Measurements from ENCODE around the gene C7.

The C7 gene

DNA sequence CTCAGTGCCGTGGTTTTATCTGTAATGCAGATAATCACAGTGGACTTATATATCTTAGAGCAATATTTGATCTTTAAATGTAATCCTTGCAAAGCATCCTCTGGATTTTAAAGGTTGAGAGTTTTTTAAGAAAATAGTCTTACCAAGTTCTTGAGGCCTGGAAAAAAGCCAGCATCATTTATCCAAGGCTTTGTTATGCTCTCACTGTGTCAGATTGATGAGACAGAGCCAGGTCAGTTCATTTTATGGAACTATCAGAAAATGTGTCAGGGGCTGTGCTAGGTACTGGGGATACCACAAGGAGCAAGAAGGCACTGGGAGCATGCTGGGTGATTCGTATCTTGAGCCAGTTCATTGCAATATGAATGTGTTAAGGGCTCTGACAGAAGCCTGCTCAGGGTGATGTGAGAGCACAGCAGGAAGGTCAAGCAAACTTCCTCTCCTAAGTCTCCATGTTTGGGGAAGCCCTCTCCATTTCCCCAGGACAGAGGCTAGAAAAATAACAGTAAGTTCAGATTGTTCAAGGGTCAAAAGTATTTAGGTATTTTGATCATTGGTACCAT lies 19.7 kb downstream of the C7 start:
- DNase-seq: no peak

GRCh38 chr5:40932766-40933165 lies 23.5 kb downstream of the C7 start:
- DNase-seq: no peak

DNA sequence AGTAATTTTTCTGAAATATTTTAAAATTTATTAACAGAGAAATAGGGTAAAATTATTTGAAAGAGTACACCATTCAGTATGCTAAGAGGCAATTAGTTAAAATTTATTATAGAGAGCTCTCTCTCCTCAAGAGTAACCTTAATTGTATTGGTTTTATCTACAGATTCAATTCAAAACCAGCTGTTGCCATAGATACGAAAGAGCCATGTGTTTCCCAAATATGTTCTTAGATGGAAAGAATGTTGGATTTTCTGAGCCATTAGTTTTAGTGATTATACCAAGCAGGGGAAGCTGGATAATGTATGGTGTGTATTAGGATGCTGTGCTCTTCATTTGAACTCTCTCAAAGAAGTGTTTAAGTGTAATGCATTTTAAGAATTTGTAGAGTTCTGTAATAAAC lies 27.8 kb downstream of the C7 start:
- no peak for DNase-seq

GRCh38 chr5:40939753-40940152 lies 30.5 kb downstream of the C7 start:
- DNase-seq: no peak

DNA sequence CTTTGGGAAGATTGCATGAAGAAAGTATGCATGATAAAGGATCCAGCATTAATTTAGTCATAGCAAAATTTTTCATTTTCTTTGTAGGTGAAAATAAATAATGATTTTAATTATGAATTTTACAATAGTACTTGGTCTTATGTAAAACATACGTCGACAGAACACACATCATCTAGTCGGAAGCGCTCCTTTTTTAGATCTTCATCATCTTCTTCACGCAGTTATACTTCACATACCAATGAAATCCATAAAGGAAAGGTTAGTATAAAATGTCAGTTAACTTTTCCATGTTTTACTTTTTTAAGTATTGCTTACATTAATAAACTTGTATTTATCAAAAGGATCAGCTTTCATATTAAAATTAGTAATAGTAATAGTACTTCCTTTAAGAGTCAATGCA lies 35.8 kb downstream of the C7 start:
- no peak for DNase-seq

DNA sequence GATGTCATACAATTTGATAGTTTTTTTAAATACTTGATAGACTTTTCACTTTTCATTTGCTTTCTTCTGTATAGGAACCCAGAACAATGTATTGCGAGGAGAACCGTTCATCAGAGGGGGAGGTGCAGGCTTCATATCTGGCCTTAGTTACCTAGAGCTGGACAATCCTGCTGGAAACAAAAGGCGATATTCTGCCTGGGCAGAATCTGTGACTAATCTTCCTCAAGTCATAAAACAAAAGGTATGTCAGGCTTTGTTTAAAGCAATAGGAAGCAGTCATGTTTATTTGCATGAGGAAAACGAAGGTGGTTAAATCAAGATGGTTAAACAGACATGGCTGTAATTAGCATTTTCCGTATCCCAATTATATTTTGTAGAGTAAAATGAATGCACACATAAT lies 46.0 kb downstream of the C7 start:
- no peak for DNase-seq

DNA sequence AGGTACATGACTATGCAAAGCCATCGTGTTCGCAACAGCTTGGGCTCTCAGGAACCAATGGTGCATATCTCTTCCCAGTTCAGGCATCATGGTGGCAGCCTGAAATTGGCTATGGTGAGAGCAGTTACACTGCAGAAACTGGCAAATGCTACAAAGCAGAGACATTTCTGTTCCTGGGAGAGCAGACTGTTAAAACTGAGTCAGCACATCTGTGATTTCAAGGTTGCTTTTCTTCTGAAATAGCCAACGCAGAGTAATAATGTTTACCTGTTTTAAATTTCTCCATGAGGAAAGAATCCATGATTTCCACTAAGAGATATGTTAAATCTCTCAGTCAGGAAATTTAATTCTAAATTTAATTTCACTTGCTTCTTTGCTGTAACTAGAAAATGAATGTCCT lies 47.8 kb downstream of the C7 start:
- no peak for DNase-seq

DNA sequence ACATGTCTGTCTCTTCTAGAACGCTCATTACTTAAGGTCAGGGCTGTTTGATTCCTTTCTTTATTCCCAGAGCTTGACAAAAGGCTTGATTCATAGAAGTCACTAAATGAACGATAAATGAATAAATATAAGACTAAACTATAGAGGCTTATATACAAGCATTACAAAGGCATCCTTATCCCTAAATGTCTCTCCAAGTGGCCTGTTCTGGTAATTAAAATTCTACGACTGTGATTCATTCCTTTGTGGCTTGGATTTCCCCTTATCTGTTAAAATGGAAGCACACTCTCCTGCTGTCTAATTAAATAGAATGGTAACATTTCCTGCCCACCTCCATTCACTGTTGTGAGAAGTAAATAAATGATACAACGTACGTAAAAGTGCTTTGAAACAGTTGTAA lies 49.5 kb downstream of the C7 start:
- no peak for DNase-seq

DNA sequence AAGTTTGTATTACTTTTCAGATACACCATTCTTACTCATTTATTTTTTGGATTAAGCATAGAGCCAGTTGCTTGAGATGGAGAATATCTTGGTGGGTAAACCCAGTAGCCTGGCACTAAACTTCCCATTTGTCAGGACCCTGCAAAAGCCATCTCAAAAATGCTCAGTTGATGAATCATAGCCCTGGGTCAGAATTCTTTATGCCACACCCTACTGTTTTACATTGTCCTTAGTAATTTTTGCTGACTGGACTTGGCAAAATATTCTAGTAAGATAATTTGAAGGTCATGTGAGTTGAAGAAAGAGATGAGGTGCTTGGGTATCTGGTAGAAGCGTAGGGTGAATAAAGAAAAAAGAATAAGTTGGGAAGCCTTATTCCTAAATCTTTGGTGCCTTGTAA lies 50.7 kb downstream of the C7 start:
- DNase-seq: no peak

- no peak for DNase-seq
Observed at GRCh38 chr5:40962207-40962955, 53.1 kb downstream of the C7 start.

DNA sequence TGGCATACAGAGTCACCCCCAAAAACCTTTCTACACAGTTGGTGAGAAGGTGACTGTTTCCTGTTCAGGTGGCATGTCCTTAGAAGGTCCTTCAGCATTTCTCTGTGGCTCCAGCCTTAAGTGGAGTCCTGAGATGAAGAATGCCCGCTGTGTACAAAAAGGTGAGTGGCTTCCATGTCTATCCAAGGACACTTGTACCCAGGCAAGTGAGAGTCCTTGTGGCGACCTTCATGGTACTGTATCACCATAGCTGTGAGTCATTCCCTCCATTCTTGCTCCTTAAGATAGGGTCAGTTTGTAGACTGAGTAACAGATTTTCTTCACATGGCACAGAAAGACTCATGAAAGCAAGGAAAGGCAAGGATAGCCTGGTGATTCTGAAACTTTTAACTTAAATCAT lies 63.1 kb downstream of the C7 start:
- no peak for DNase-seq

GRCh38 chr5:40973364-40974004 lies 64.2 kb downstream of the C7 start:
- DNase-seq: no peak

GRCh38 chr5:40976041-40976440 lies 66.7 kb downstream of the C7 start:
- DNase-seq: no peak

DNA sequence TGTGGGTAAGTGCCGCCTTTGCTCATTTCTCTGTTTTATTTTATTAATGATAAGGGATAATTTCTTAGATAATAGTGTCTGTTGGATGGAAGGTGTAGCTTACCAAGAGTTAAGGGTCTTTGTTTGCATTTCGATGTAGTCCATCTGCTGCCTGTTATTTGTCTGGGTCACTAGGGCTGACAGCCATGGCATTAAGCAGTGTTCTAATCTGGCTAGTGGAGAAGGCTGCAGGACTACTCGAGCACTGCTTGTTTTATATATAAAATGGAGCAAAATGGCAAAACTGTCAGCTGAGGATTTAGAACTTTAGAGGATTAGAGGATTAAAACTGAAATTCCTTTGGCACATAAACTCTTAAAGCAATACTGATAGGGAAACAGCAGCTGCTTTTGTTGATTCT lies 67.5 kb downstream of the C7 start:
- DNase-seq: no peak

- DNase-seq: no peak
Observed at GRCh38 chr5:40981420-40981819, 72.1 kb downstream of the C7 start.

GRCh38 chr5:40983781-40984180 lies 74.5 kb downstream of the C7 start:
- no peak for DNase-seq

- no peak for DNase-seq
Observed at GRCh38 chr5:40984884-40985283, 75.6 kb downstream of the C7 start.

GRCh38 chr5:40985501-40985900 lies 76.2 kb downstream of the C7 start:
- no peak for DNase-seq

DNA sequence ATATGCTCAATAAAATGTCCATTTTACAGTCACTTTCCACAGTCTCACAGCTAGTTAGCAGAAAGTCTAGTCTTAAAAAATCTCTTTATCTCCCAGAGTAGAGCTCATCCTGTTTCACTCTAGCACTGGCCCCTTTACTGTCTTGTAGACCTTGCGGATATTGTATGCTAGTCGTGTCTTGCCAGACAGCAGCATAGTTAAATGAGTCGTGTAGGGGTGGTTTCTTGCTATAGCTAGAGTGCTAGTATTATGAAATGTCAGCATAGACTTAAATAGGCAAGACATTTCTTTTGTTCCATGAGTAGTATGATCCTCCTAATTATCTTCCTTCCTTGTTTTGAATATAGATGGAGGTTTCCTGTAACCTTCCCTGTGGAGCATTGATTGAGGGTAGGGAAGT lies 77.4 kb downstream of the C7 start:
- no peak for DNase-seq

- no peak for DNase-seq
Observed at GRCh38 chr5:40987349-40987748, 78.1 kb downstream of the C7 start.

DNA sequence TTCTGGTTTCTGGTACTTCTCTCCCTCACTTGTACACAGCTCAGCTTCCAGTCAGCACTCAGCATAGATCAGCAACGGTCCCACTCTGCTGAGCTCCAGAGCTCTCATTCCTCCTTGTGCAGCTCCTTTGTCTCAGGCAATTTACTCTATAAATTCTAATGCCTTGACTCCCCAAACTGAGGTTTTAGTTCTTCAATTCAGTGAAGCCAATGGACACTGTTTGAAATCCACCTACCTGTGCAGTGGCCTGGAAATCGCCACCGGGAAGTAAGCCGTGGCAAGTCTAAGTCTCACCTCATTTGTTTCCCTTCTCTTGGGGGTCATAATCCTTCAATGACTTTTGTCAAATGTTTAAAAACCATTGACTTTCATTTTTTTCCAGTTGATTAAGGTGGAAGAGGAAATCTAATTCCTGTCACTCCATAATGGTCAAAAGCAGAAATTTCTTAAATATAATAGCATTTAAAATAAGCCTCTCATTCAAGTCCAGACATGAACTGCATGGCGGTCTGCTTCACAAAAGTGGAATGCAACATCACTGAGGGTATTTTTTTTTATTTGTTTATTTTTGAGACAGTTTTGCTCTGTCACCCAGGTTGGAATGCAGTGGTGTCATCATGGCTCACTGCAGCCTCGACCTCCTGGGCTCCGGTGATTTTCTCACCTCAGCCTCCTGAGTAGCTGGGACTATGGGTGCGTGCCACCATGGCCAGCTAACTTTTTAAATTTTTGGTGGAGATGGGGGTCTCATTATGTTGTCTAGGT lies 79.6 kb downstream of the C7 start:
- no peak for DNase-seq

DNA sequence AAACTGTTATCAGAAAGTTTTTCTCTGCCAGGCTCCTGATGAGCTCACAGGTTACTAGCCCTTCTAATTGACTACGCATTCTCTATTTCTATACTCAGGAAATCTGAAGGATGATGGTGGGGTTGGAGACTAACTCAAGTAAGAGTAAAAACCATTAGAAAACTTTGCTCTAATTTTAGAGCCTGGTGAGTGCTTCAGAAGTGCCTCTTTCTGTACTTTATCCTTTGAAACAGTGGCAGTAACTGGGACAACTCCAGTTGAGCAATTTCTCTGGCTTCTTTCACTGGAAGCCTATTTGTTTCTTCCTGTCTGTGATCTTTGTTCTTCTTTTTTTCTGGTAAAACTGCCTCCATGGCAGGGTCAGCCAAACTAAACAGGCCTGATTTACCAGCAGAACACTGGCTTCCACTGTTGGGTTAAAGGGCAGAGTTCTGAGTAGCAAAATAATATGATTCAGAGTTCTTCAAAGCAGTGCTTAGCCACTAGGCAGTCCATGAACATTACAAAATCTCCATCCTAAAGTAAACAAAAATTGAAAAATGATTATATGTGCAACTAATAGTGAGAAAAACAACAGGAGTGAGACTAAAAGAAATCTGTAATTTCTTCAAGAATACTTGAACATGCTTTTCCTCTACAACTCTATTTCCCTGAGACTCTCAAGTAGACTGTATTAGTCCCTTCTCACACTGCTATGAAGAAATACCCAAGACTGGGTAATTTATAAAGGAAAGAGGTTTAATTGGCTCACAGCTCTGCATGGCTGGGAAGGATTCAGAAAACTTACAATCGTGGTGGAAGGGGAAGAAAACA lies 82.1 kb downstream of the C7 start:
- DNase-seq: no peak

- DNase-seq: no peak
Observed at GRCh38 chr5:40991981-40992559, 82.8 kb downstream of the C7 start.

All from activated CD4-positive, alpha-beta T cell treated with anti-CD3 and anti-CD28 coated beads, Interleukin-2, amount 50 U/mL, for 1 hour (primary cell).